Bone marrow (tissue), 2 donors: ENCODE data around the gene ANKRD16.
"Not testable (repeated sequence)": the region's sequence is repeated elsewhere in the genome, so short reads cannot be mapped to it uniquely, and the experiment has no call there.

Experiments used
- DNase-seq, 2 donors: peaks; one replicate each; lab custom pipeline; 2025; lab: John Stamatoyannopoulos, UW

Gene ANKRD16

GRCh38 chr10:5835446-5836095 lies 54.1 kb downstream of the ANKRD16 start:
- DNase-seq = no peak

DNA sequence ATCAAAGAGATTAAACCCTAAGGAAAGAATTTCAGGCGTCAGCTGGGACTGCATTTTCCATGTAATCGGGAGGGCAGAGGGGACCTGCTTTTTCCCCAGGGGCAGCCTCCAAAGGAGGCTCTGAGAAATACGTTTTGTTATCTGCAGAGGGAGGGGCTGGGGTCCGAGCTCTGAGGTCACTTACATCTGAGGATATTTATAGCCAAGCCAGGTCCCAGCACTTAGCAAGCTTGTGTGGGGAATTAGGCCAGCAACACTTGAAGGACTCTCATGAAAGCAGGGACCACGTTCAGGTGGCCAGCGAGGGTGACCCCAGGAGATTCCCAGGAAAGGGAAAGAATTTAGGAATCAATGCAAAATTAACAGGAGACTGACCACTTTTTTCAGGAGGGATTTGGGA lies 55.9 kb downstream of the ANKRD16 start:
- no peak for DNase-seq

GRCh38 chr10:5832946-5833345 lies 56.7 kb downstream of the ANKRD16 start:
- no peak for DNase-seq

GRCh38 chr10:5831446-5831782 lies 58.3 kb downstream of the ANKRD16 start:
- no peak for DNase-seq

DNA sequence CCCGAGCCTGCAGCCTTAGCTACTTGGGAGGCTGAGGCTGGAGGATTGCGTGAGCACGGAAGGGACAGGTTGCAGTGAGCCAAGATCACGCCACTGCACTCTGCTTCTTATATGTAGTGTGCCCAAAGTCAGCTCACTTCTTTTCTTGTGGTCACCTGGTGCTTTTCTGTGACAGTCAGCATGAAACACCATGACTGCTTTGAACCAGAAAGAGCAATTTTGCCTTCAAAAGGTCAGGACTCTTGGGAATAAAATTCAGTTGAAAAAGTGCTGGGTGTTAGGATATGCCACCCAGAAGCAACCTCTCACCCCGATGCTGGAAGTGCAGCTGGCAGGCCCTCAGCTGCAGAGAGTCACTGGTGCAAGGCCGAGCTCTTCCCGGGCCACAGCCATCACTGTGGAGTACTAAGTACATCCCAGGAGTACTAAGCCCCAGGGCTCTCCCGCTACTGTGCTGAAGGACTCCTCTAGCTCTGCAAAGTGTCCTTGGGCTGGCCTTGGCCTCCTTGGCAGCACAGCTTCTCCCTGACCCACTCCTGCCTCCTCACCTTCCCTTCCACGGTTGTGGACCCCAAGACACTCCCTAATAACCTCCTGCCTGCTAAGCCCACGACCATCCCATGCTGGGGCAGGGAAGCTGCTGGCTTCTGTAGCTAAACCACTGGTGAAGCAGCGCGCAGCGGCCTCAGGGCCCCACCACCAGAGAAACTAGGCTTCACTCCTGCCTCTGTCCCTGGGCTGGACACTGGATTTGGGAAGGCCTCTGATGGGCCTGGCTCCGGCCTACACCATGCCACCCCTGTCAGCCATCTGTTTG lies 58.9 kb downstream of the ANKRD16 start:
- no peak for DNase-seq

- DNase-seq = no peak
These were observed 60.4 kb downstream of the ANKRD16 start for GRCh38 chr10:5829267-5829666.

GRCh38 chr10:5828725-5829124 lies 61.0 kb downstream of the ANKRD16 start:
- DNase-seq = no peak

GRCh38 chr10:5827841-5828240 lies 61.9 kb downstream of the ANKRD16 start:
- no peak for DNase-seq

- not testable (repeated sequence) for DNase-seq
These were observed 63.2 kb downstream of the ANKRD16 start for GRCh38 chr10:5826511-5826910.

DNA sequence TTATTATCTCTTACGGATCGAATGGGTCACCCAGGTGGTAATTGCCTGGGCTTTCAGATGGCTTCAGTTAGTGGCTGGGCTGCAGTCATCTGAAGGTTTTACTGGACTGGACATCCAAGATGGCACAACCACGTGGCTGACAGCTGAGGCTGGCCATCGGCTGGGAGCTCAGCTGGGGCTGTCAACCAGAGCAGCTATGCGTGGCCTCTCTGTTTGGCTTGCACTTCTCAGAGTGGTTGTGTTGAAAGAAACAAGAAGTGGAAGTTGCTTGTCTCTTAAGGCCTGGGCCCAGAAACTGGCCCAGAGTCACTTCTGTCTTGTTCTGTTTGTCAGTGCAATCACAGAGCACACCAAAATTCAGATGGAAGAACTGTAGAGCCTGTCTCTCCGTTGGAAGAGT lies 70.8 kb downstream of the ANKRD16 start:
- no peak for DNase-seq

- no peak for DNase-seq
These were observed 71.7 kb downstream of the ANKRD16 start for GRCh38 chr10:5818048-5818331.

DNA sequence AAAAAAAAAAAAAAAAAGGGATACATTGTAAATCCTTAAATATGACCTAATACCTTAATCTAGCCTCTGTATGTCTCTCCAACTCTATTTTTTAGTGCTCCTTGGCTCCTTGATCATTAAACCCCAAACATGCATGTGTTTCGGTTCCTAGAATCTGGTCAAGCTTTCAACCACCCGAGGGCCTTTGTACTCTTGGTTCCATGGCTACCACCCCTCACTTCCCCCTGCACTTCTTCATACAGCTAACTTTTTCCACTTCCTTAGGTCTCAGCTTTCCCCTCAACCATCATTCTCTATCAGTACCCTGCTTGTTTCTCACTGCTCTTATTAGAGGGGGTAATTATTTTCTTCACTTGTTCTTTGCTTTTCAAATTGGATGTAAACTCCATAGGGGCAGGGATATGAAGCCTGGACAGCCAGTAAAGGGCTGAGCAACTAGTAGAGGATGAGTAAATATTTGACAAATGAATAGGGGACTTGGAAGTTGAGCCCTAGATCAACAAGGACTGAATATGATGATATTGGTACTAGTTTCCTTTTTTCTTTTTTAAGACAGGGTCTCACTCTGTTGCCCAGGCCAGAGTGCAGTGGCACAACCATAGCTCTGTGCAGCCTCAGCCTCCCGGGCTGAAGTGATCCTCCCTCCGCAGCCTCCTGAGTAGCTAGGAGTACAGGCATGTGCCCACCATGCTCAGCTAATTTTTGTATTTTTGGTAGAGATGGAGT lies 72.2 kb downstream of the ANKRD16 start:
- no peak for DNase-seq

GRCh38 chr10:5816170-5816569 lies 73.5 kb downstream of the ANKRD16 start:
- no peak for DNase-seq

DNA sequence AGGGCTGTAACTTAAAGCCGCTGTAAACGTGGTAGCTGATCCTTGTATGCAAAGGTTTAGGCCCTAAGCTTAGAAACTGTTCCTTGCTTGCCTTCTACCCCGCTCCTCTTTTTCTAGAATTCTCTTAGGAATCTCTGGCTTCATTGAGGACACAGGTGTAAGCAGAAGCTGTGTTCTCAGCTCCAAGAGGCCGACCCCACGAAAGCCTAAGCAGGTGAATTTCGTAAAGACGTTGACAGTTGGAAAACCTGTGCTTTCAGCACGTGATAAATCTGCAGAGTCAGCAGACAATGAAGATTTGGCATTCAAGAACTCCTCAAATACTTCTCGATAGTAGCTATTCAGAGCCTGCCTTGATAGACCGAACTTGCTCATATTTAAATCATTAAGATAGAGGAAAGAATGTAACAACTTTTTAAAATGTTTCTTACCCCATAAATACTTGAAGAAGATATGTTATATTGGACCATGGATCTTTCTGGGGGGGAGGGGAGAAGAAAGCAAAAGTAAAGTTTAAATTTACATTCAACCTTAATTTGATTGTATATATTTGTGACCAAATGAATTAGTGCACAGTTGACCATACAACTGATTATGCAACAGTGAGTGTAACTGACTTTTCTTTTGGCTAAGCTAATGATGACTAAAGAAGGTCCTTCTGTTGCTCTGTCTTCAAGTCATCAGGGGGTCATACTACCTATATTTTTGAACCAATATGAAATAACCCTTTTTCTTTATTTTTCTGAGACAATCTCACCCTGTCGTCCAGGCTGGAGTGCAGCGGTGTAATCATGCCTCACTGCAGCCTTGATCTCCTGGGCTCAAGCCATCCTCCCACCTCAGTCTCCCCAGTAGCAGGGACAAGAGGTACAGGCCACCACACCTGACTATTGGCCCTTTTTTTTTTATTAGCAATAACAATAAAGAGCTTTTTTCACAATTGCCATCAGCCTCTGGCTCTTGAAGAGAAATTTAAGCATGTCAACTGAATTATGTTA lies 75.3 kb downstream of the ANKRD16 start:
- DNase-seq = no peak

DNA sequence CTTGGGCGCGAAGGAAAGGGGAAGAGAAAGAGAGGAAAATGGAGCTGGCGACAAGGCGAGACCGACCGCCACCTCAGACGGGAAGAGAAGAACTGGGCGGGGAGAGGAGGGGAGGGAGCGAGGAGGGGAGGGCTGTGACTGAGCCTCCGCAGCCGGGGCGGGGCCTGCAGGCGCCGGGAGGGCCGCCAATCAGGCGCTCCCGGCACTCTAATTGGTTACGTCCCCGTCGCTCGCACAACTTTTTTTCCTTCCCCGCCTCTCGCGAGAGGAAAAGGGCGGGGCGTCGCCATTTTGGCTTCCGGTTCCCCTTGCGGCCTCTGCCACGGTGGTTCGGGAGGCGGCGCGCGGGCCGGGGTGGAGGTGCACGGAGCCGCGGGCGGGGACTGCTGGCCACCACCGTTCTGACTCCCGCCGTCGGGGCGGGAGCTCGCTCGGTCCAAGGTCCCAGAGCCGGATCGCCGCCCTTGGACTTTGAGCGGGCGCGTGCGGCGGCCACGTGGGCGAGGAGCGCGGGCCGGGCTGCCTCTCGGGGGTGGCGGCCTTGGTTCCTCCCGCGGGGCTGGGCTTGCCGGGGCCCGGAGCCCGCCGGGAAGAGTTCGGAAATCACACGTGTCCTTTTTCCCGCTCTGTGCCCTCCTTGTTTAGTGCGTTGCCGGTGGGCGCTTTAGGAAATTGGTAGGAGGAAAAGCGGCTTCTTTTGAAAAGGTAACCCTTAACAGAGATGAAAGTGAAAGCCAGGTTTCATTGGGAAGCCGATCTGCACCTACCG lies 76.2 kb downstream of the ANKRD16 start, which contains the start of gene GDI2:
Gene GDI2, minus strand, starts transcription at position 94 of the 769 bp plus-strand sequence. CDS start 176 bp downstream, outside the sequence.
- peak; percentile 91 to 96 for DNase-seq

- no peak for DNase-seq
These were observed 76.7 kb downstream of the ANKRD16 start for GRCh38 chr10:5813091-5813340.

- no peak for DNase-seq
These were observed 77.2 kb downstream of the ANKRD16 start for GRCh38 chr10:5812283-5813090.
